Superior temporal gyrus (tissue), 1 donor: ENCODE measurements around the gene SIX2.
A peak's percentile ranks its signal among the peaks of the same experiment; 100 is the strongest.

ENCODE experiments used
- DNase-seq: peaks from one replicate; pipeline ENCODE4 v3.0.0-alpha.2; 2016; ENCODE audit errors: extremely low spot score

The SIX2 gene

GRCh38 chr2:45001869-45002385 is 7.3 kb downstream of the SIX2 start:
- DNase-seq, result no peak

- no peak for DNase-seq
These were observed 8.1 kb downstream of the SIX2 start for GRCh38 chr2:45000921-45001868.

GRCh38 chr2:45000341-45000901 is 8.8 kb downstream of the SIX2 start:
- DNase-seq, result no peak

- DNase-seq, result no peak
These were observed 9.7 kb downstream of the SIX2 start for GRCh38 chr2:44999540-44999939.

GRCh38 chr2:44997963-44998362 is 11.3 kb downstream of the SIX2 start:
- DNase-seq, result no peak

GRCh38 chr2:44996356-44996755 is 12.9 kb downstream of the SIX2 start:
- DNase-seq, result no peak

GRCh38 chr2:44994377-44994776 is 14.9 kb downstream of the SIX2 start:
- DNase-seq, result no peak

- no peak for DNase-seq
These were observed 20.1 kb downstream of the SIX2 start for GRCh38 chr2:44989176-44989575.

GRCh38 chr2:44983836-44984604 is 25.2 kb downstream of the SIX2 start:
- DNase-seq, result no peak

- DNase-seq, result peak; percentile 91
These were observed 27.5 kb downstream of the SIX2 start for GRCh38 chr2:44981714-44982108.

- no peak for DNase-seq
These were observed 28.2 kb downstream of the SIX2 start for GRCh38 chr2:44980751-44981713.

GRCh38 chr2:44979581-44979980 is 29.7 kb downstream of the SIX2 start:
- DNase-seq, result no peak

- no peak for DNase-seq
These were observed 33.4 kb downstream of the SIX2 start for GRCh38 chr2:44975571-44976450.

- peak; percentile 26 for DNase-seq
These were observed 35.1 kb downstream of the SIX2 start for GRCh38 chr2:44974064-44974715.

GRCh38 chr2:44972771-44973535 is 36.3 kb downstream of the SIX2 start:
- no peak for DNase-seq

GRCh38 chr2:44970846-44971450 is 38.3 kb downstream of the SIX2 start:
- DNase-seq, result no peak

- no peak for DNase-seq
These were observed 39.3 kb downstream of the SIX2 start for GRCh38 chr2:44969936-44970335.

GRCh38 chr2:44967727-44968432 is 41.4 kb downstream of the SIX2 start:
- DNase-seq, result no peak
